ENCODE measurements around the gene UST.

Gene UST

DNA sequence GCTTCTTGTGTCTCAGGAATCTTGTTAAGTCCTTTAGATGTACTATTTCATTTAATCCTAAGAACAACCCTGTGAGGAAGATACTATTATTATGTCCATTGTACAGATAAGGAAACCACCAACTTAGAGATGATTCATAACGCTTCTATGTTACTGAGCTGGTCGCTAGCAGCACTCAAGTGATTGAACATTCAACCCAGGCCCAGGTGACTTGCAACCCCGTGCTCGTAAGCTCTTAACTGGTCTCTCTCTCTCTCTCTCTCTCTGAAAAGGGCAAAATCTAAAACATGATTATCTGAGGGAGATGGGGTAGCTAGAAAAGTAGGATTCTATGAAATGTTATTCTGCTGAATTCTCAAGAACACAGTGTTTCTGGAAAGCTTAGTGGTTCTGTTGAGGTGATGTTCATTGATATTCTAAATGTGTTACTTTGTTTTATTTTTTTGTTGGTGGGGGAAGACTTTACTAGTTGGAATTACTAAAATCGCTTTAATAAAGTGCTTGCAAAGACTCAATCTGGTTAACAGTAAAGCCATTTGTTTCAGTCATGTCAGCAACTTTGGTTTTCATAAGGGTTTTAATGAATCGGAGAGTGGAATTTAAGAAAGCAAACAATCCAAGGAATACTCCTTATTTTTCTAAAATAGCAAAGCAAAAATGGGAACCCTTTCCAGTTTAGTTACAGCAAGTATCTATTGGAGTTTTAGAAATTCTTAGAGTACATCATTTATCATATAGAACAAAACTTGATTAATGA is 305.7 kb downstream of the UST start:
- DNase-seq: no peak

DNA sequence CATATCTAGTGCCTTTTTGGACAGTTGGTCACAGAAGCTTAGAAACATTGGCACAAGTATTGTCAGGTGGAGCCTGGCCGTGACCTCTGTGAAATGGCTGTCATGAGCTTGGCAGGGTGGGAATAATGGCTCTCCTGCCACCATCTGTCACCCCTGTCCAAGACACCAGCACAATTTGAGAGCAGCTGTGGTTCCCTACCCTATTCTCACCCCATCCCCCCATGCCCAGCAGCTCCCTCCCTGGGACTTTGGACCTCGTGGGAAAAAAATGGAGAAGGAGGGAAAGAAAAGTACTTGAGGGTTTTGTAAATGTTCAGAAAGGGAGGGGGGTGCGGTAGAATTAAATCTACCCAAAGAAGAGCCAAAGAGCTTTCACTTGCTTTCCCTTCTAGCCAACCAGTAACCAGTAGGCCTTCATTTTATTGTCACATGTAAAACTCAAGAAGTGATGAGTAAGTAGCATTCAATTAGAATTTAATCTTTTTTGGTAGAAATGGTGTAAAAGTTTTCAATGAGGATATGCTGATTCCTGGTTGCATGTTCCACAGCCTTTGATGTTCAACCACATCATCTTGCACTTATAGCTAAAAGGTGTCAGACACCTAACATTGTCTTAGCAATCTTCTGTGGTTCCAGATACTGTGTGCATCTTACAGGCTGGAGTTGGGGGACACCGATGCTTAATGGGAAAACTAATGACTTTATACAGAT is 307.2 kb downstream of the UST start:
- DNase-seq: no peak

DNA sequence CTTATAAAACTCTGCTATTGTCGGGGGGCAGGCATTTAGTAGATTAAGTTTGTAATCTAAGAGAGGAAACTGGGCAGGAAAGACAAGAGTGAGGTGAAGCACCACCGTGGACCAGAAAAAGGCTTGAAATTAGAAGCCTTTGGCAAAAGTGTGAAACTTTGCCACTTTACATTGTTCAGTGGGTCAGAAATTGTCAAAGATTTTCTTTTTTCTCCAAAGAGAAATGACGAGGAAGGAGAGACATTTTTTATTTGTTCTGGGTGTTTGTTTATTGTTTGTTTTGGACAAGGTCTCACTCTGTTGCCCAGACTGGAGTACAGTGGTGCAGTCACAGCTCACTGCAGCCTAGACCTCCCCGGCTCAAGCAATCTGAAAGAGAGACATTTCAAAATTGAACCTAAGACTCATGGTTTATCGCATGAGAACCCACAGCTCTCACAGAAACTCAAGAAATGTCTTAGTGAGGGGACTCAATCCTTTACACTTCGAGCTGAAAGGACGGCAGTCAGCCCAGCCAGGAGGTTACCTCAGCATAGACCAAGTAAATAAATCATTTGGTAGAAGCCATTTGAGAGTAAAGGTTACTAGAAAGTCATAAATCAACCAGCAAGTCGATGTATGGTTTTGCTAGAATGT is 307.8 kb downstream of the UST start:
- no peak for DNase-seq

DNA sequence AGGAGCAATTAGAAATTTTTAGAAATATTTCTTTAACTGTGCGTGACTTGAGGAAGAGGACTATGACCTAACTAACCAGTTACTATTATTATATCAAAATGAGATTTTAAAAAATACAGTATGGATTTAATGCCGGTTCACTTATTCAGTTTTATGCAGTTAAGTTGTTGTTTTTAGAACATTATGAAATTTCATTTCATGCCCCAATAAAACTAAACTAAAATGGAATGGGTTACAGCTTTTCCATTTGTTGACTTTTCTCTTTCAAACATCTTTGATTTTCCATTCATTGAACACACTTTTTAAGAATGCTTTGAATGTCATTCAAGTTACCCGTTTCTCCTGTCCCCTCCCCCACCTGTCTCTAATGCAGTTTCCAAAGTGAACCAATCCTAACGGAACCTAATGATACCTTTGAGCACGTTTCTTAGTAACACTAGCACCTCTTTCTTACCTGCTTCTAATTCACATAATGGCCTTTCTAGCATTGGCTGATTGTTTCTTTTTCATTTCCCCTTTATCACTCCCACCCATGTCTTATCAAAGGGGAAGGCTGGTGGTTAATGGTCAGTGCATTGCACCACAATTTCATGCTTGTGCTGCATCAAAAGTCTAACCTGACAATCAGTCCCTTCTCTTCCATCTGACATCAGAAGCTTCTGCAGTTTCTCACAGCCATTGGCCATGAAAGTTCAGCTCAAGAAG is 308.5 kb downstream of the UST start:
- no peak for DNase-seq

DNA sequence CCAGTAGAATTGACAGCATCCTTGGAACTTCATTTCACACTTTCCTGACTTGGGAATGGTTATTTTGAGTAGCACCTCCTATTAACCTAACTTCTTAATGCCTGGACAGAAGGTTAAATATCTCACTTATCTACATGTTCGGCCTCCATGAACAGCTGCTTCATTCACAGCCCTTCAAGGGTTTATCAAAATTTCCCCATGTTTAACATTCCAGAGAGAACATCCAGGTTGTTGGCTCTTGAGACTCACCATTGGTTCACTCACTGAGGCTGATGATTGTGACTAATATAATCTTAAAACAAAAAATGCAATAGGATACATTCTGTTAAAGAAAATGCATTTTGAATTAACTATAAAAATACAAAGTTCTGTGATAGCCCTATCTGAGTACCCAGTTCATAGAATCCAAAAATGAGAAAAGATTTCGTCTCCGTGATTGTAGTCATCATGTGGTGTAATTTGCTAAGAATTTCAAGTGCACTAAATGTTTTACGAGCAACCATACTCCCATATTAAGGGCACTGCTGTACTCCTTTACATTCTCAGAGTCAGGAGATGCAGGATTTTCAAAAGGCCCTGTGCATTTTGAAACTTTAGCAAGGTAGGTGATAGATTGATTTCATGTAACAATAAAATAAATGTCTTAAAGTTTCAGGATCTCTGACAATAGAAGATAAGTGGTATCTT is 310.1 kb downstream of the UST start:
- no peak for DNase-seq

DNA sequence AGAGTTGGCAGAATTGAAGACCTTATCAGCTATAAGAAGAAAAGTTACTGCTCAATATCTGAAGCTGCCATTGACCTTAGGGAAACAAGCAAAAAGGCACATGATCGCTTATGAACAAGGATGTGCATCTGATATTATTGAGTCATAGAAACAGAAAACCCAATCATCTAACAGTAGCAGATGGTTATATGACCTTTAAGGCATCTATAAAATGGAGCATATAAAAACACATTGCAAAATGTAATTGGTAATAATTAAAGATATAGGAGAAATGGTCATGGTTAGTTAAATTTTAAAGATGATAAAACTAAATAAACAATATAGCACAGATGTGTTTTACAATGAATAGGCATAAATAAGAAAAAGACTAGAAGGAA is 310.6 kb downstream of the UST start:
- DNase-seq: no peak

DNA sequence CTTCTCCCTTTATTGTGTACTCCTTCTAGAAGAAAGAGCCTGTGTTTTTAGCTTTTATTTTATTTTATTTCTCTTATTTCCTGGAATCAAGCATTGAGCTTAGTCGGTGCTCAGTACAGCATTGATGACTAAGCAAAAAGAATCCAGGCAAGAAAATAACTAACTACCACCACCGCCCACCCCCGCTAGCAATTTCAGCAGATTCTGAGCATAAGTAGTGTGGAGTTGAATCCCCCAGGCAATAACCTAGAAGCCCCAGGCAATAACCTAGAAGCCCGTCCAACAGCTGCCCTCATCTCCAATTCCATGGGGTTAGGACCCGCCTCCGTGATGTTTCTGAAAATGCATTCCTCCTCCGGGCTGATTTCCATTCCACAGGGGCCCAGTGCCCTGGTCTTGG is 312.7 kb downstream of the UST start:
- DNase-seq: no peak

DNA sequence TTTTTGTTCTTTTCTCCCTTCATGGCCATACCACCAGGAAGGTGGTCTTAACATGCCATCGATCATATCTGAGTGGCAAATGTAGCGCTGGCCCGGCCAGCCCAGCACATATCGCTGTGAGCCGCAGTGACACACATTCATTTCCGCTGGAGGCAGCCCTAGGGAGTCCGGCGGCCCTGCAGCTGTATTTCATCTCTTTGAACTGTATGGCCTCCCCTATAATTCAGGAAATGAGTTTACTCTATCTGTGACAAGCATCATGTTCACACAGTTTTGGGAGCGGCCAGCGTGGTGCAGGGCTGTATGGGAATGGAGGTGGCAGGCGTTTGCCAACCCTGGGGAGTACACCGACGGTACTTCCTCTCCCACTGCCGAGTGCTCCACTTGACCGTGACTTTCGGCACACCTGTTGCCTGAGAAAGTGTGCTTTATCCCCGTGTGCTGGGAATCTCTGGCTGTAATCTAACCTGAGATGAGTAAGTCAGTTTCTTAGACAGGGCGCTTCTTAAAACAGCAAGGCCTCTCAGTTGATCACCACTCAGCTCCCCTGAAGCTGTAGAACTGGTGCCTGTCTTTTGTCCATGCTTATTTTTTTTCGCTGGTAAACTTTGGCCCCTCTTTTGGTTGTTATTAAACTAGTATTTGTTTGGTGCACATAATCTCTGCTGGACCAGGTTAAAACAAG is 313.6 kb downstream of the UST start:
- DNase-seq: peak; percentile 65

DNA sequence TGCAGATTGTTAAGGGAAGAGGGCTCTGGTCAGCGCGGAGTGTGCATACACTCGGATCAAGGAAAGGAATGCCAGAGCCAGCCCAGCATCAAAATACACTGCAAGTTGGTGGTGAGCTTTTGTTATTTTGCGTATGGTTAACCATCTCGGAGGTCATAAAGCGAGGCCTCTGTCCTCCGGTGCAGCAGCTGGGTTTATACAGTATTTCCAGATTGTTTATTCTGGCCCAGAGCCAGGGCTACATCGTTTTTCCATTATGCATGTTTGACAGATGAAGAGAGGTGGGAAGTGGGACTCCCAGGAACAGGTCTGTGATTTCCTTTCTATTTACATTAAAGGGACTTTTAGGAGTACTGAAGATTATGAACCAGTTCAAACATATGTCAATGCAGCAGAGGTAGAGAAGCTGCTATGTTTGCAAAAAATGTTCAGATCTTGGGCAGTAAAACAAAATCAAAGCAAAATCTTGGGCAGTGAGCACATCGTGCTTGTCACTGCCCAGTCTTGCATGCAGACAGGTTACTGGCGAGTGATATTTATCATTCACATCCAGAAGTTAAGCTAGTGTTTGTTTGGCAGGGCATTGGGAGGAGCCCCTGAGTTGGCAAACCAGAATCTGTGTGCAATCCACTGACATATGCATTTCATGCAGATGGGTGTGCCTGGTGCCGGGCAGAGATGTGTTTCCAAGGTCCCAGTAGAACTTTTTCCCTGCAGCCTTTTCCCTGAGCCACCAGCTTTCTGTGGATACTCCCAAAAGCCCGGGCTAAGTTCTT is 314.3 kb downstream of the UST start:
- peak; percentile 96 for DNase-seq

DNA sequence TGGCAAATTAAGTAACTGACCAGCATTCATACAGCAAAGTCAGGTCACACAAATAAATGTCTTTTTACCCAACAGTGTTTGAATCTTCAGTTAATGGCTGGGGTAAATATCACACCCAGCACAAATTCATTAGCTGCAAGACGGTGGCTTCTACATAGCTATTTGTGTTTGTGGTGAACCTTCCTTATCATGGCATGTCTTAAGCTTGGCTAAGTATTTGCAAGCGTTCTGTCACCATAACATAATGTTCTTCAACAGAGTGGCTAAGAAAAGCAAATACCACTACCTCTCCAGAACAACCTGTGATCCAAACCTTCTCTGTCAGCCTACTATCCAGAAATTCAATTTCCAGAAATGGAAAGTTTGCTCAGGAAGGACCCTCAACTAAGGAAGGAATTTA is 315.1 kb downstream of the UST start:
- no peak for DNase-seq

DNA sequence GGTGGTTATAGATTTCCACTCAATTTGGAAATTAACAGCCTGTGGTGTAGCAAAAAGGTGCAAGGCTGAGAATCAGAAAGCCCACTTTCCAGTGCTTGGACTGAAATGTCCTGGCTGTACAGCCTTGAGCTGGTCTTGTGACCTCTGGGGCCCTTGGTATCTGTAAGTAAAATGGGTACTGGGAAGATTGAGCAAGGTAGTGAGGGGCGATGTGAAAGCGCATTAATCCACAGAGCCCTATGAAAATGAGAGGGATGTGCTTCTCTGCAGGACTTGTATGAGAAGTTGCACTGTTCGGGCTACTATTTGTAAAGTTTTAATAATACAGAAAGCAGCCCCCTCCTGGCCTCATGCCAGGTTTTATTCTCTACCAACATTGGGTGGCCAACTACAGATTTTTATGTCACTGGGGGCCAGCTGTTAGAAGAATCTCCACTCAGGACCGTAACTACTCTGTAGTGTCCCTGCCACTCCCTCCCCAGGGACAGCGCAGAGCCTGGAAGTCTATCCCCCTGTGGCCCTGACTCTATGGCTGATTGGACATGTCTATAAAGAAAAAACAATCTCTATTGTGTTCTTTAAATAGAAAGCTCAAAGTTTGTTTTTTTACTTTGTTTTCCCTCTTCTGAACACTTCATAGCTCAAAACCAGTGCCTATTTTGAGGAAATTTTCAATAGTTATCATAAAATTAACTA is 316.0 kb downstream of the UST start:
- no peak for DNase-seq

DNA sequence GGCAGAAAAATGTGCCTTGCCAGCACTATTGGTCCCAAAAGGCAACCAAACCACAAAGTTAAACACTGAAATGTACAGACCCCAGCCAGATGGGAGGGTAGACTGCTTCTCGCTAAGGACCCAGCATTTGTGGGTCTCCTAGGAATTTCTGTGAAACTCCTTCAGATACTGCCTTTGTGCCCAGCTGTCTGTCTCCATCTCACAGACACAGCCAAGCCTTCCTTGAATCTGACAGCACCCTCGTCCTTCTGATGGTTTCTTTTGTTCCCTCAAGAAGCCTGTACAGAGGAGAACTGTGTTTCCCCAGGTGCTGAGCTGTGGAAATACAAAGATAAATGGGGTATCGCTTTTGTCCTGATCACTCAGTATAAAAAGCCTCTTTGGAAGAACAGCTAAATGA is 316.6 kb downstream of the UST start:
- no peak for DNase-seq

DNA sequence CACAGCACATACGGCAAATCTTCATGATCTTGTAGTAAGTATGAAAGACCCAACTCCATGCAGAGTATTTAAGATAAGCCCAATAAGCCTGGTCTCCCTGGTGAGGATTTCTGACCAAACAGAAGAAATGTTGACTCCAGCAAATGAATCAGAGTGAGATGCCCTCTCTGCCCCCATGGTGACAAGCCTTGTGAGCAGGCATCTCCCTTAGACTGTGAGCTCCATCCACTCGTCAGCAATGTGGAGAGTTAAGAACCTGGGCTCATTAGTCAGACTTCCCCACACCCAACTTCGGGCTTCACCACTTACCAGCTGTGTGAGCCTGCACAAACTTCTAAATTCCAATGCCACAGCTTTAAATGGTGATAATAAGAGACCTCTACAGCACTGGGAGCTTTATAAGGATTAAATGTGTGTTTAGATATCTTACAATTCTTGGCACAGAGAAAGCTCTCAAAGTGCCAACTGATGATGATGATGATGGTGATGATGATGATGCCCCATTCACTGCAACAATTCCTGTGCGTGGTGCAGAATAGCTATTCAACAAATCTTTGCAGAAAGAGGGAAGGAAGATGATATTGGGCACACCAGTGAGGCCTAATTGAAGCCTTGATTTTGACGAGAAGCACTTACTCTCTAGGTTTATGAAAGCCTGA is 317.3 kb downstream of the UST start:
- no peak for DNase-seq

DNA sequence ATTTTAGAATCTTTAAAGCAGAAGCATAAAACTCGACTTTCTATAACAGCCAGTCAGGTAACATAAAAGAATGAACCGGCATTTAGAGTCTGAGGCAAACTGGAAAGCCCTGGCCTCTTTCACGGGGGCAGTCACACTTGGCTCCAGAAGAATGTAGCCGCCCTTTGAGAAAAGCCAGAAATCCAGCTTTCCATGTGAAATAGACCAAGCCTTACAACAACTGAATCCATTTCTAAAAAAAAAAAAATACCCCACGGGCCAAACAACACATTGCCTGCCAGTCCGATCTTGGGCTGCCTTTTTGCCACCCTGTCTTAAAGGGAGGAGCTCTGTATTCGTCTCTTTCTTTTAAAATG is 317.8 kb downstream of the UST start:
- DNase-seq: no peak

DNA sequence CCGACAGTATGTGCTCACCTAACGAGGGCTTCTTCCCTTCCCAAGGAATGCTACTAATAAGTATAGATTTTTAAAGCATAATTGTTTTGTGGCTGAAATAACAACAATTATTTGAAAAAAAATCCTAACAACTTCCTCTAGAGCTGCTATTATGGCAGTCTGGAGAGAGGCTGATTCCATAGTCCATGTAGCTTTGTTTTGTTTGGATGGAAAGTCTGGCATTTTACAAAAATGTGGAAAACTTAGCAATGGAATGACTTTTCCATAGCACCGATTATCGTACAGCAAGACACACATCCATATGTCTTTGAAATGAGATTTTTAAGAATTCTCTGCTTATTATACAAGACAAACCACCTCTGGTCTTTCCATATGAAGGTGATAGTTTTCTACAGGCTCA is 318.3 kb downstream of the UST start:
- no peak for DNase-seq

DNA sequence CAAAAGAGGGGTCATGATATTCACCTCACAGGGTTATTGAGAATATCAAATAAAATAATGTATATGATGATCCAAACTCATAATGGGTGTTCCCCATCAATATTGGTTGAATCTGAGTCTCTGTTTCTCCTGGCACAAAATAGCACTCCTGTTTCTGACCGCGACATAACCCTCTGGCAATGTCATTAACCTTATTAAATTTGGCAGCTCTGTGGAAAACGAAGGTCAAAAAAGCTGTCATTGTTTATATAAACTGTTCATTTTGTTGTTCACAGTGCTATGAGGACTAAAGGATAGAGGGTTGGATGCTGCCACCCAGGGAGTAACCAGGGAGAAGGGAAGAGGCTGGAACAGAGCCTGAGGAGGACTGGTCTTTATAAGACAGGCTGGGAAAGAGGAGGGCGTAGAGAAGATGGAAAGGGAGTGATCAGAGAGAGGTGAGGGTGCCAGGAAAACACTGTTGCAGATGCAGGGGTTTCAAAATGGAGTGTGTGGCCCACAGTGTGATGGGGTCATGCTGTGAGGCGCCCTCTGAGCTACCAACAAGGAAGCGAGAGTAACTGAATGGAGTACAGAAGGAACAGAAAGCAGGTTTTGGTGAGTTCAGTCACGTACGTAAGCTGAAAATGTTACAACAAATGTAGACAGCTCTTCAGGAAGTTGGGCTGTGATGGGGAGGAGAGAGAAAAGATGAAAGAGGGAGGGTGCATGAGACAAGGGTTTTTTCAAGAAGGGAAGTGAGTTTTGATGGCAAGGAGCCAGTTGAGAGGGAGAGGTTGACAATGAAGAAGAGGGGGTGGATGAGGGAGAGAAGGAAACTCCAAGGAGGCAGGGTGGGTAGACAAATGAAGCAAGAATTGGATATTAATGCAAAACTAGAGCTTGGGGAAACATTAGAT is 319.1 kb downstream of the UST start:
- DNase-seq: no peak

DNA sequence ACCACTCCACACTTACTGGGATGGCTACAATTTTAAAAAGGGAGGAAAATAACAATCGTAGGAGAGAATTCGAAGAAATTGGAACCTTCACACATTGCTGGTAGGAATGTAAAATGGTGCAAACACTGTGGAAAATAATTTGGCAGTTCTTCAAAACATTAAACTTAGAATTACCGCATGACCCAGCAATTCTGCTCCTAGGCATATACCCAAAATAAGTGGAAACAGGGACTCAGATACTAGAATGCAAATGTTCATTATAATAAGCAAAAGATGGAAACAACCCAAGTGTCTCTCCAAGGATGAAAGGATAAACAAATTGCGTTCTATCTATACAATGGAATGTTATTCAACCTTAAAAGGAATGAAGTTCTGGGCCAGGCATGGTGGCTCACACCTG is 325.2 kb downstream of the UST start:
- no peak for DNase-seq

DNA sequence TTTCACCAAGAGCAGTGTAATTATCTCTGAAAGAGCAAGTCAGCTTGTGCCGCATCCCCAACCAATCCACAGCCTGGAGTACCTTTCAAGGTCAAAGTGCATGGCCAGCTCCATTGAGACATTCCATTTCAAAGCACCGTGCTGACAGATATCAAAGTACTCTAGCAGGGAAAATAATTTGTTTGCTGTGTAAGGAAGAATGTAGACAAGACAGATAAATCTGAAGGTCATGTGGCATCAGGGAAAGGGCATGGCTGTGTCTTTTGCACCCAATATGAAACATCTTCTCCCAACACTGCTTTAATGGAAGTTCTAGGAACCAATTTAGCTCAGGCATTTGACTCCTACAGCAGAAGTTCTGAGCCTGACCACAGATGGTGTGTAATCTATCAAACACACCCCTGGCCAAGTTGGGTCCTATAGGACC is 328.0 kb downstream of the UST start:
- no peak for DNase-seq

DNA sequence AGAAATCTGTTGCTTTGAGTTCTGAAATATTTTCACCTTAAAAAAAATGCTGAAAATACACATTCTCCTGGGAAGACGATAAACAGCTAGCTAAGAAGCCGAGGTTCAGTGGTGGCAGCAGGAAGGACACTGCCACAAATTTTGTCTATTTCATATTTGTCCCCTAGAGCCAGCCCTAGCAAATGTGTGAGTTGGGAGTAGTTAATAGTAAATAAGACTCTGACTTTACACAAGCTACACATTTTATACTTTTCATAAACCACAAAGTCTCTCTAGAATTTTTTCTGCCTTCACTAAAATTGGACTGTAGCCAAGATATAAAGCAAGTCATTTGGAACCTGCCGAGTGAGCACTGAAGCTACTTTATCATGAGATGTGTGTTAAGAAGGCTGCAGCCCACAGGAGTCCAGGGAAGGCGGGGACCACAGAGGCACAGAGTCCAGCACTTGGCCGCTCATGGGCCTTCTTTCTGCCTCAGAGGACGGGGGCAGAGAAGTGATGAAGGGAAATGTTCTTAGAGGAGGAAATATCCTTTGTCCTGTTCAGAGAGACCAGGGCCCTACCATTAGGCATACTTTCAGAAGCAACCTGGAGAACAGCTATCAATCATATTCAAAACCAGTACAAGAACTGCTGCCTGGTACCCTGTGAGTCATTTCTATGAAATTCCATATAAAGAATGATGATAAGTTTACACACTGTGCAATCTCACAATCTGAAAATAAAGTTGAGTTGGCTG is 329.0 kb downstream of the UST start:
- DNase-seq: no peak

Measured in NCI-H748 treated with DMSO at 0.1 percent for 48 hours (cell line).